B cell (primary cell): ENCODE results near the gene GOLGA6L1.
"Not testable (repeated sequence)": the region's sequence is repeated elsewhere in the genome, so short reads cannot be mapped to it uniquely, and the experiment has no call there.

ENCODE experiments used
- CTCF ChIP-seq: fragments of 200-600 bp; IDR thresholded peaks from one replicate; pipeline ENCODE4 v1.8.0; 2022; ENCODE audit warnings: antibody characterized with exemption, mild to moderate bottlenecking
- EZH2 ChIP-seq: IDR thresholded peaks from 2 replicates; pipeline ENCODE4 v1.6.1; 2012; ENCODE audit warnings: borderline replicate concordance, low read depth, mild to moderate bottlenecking, moderate library complexity, low read length; ENCODE audit not compliant: insufficient read depth, poor library complexity, severe bottlenecking

GRCh38 chr15:23132787-23133186 lies 3.8 kb downstream of the GOLGA6L1 start:
- TF ChIP-seq EZH2, CTCF: not testable (repeated sequence)
